Spleen (tissue), 13 donors: ENCODE data around the gene ARHGAP19. TPM values are rescaled to one million over a fixed set of nuclear protein-coding genes. Genes with fewer than 3 reads are reported as not detected.
A peak's percentile ranks its signal among the peaks of the same experiment; 100 is the strongest.

Experiments
- DNase-seq: peaks from one replicate; pipeline ENCODE4 v3.0.0-alpha.2; 2020
- H3K27ac ChIP-seq, 8 donors: fragments of 200-600 bp; sonication (generic) in 7 of 8; 1 replicate in 4 of 8; 2 replicates in 4 of 8; pipeline versions ENCODE4 v1.5.0 to v1.8.0; 2016 to 2021; ENCODE audit warnings: inconsistent platforms in 4 of 8, mild to moderate bottlenecking in 4 of 8, moderate library complexity in 1 of 8
- H3K27me3 ChIP-seq, 7 donors: fragments of 200-600 bp; sonication (generic) in 6 of 7; replicated peaks in 1 of 7; 1 replicate in 4 of 7; 2 replicates in 3 of 7; pipeline versions ENCODE4 v1.5.0 to v1.8.0; 2016 to 2021; ENCODE audit warnings: inconsistent platforms in 3 of 7, mild to moderate bottlenecking in 1 of 7
- H3K36me3 ChIP-seq, 6 donors: fragments of 200-600 bp; sonication (generic) in 5 of 6; 1 replicate in 4 of 6; 2 replicates in 2 of 6; pipeline versions ENCODE4 v1.5.0 to v1.8.0; 2016 to 2021; ENCODE audit warnings: inconsistent platforms in 2 of 6
- H3K4me1 ChIP-seq, 6 donors: fragments of 200-600 bp; sonication (generic) in 5 of 6; 1 replicate in 3 of 6; 2 replicates in 3 of 6; pipeline versions ENCODE4 v1.5.0 to v1.8.0; 2016 to 2021; ENCODE audit warnings: inconsistent platforms in 3 of 6
- H3K4me3 ChIP-seq, 8 donors: fragments of 200-600 bp; sonication (generic) in 7 of 8; 1 replicate in 4 of 8; 2 replicates in 4 of 8; pipeline versions ENCODE4 v1.5.0 to v1.8.0; 2016 to 2021; ENCODE audit warnings: inconsistent platforms in 4 of 8, mild to moderate bottlenecking in 4 of 8, moderate library complexity in 2 of 8
- H3K9me3 ChIP-seq, 8 donors: fragments of 200-600 bp; sonication (generic) in 7 of 8; 1 replicate in 4 of 8; 2 replicates in 4 of 8; pipeline versions ENCODE4 v1.5.0 to v1.8.0; 2016 to 2021; ENCODE audit warnings: inconsistent platforms in 4 of 8
- POLR2A ChIP-seq, 3 donors: fragments of 450-650 bp; IDR thresholded peaks; one replicate each; pipeline ENCODE4 v1.5.1; 2017; ENCODE audit warnings: antibody characterized with exemption in 3 of 3, mild to moderate bottlenecking in 1 of 3
- POLR2AphosphoS5 ChIP-seq, 3 donors: sonication (generic); formaldehyde crosslinking; IDR thresholded peaks; one replicate each; pipeline ENCODE4 v1.5.1; 2017; ENCODE audit warnings: antibody characterized with exemption in 3 of 3
- WGBS, 5 donors: extraction: QIAGEN DNeasy Blood & Tissue Kit in 3 of 5; methylation state at CpG; one replicate each; pipeline versions ENCODE4 v1.1.5 to v1.1.7; 2013 to 2018; 5-methylcytosine and 5-hydroxymethylcytosine counted together
- intact Hi-C: fragments of 100-400 bp; cut with DNase I; formaldehyde crosslinking; loops from one replicate; pipeline ENCODE4 v1.15.0; 2023; ENCODE audit warnings: low total_unique reads
- long read RNA-seq, 2 donors: transcript quantifications; one replicate each; lab custom pipeline, GENCODE V29; 2026
- polyA plus RNA-seq, 3 donors: library from polyadenylated mRNA; stranded (reverse); fragments of 200-250 nt; gene quantifications; one replicate each; pipeline ENCODE4 v1.2.1, GENCODE V29; 2013
- total RNA-seq, 7 donors: library from RNA; depleted of rRNA in 3 of 7; stranded (reverse); fragments of >200 nt in 3 of 7; fragmentation: NEBNext Ultra II Directional in 4 of 7; extraction: Animal tissue kit (Norgen Biotek cat#: 25700) in 4 of 7; gene quantifications; one replicate each; pipeline versions ENCODE4 v1.1.0 to v1.2.1, GENCODE V29; 2016 to 2021
- TF ChIP-seq, protein P1 (sequence below), 11 experiments: fragments of 200-600 bp in 7 of 11; fragments of 450-650 bp in 4 of 11; sonication (generic) in 4 of 11; IDR thresholded peaks in 8 of 11; conservative IDR thresholded peaks in 3 of 11; 1 replicate in 7 of 11; 2 replicates in 4 of 11; pipeline versions ENCODE4 v1.4.0 to v1.8.0; 2016 to 2021; ENCODE audit warnings: antibody characterized with exemption in 11 of 11, inconsistent platforms in 4 of 11, mild to moderate bottlenecking in 1 of 11
- donor health status: healthy with polysubstance abuse.
- donor health status: DM: no; HTN: no; CAD: no; lungs with moderate emphysema.
- donor health status: DM: no; HTN: no; CAD: no.
- donor health status: Bipolar disorder and iron deficiency.
- donor health status: healthy.
- donor health status: DM: no; HTN: no; CAD: no.
- donor health status: DM: yes; HTN: yes; CAD: no.

Gene ARHGAP19, protein sequence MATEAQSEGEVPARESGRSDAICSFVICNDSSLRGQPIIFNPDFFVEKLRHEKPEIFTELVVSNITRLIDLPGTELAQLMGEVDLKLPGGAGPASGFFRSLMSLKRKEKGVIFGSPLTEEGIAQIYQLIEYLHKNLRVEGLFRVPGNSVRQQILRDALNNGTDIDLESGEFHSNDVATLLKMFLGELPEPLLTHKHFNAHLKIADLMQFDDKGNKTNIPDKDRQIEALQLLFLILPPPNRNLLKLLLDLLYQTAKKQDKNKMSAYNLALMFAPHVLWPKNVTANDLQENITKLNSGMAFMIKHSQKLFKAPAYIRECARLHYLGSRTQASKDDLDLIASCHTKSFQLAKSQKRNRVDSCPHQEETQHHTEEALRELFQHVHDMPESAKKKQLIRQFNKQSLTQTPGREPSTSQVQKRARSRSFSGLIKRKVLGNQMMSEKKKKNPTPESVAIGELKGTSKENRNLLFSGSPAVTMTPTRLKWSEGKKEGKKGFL
- 10 to 100 TPM; 17.5 to 35.3 (median 27.5) TPM for total RNA-seq
- 1 to 10 TPM; 3.1 to 7.4 (median 5.1) TPM for polyA plus RNA-seq
- long read RNA-seq, donor 1, full-length matches to known transcripts = 5 of 5 reads
- long read RNA-seq, donor 1, partial matches to known transcripts = 0 of 5 reads
- long read RNA-seq, donor 1, other reads (novel, unspliced or antisense) = 0 of 5 reads
- long read RNA-seq, donor 2, full-length matches to known transcripts = 1 of 1 reads
- long read RNA-seq, donor 2, partial matches to known transcripts = 0 of 1 reads
- long read RNA-seq, donor 2, other reads (novel, unspliced or antisense) = 0 of 1 reads

- H3K36me3 ChIP-seq = peaks cover 0 to 12% (median 6%) of the 10 kb centered on the region in 6 donors
- TF ChIP-seq, protein P1, sequence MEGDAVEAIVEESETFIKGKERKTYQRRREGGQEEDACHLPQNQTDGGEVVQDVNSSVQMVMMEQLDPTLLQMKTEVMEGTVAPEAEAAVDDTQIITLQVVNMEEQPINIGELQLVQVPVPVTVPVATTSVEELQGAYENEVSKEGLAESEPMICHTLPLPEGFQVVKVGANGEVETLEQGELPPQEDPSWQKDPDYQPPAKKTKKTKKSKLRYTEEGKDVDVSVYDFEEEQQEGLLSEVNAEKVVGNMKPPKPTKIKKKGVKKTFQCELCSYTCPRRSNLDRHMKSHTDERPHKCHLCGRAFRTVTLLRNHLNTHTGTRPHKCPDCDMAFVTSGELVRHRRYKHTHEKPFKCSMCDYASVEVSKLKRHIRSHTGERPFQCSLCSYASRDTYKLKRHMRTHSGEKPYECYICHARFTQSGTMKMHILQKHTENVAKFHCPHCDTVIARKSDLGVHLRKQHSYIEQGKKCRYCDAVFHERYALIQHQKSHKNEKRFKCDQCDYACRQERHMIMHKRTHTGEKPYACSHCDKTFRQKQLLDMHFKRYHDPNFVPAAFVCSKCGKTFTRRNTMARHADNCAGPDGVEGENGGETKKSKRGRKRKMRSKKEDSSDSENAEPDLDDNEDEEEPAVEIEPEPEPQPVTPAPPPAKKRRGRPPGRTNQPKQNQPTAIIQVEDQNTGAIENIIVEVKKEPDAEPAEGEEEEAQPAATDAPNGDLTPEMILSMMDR (IDR thresholded peaks at IDR 0.05 in 8 of 11, conservative IDR thresholded peaks at IDR 0.05 in 3 of 11) = peak in 3 of 11 experiments; percentile 15 to 38 (median 31)
- TF ChIP-seq POLR2A (IDR thresholded peaks at IDR 0.05) (peak in 1 of 3 donors; percentile 49), POLR2AphosphoS5 (IDR thresholded peaks at IDR 0.05) (peak; percentile 86 to 89 (median 89))
- peak within 1 kb of the TSS; percentile 89 to 99 (median 97) for H3K27ac ChIP-seq
- H3K4me3 ChIP-seq = peak within 1 kb of the TSS; percentile 77 to 98 (median 86)
- peak; percentile 95 for DNase-seq
- H3K4me1 ChIP-seq = peaks cover 8 to 29% (median 19%) of the 10 kb centered on the region in 6 donors
- H3K27me3 ChIP-seq = no peaks in the 10 kb centered on the region
- H3K9me3 ChIP-seq = no peaks in the 10 kb centered on the region
- intact Hi-C loops = no loop called here
- WGBS, 5 donors = 0% methylated on average over 37 to 55 of the region's 55 CpGs
These were observed at the start of gene ARHGAP19 for GRCh38 chr10:97292097-97292861. ARHGAP19 (minus strand) TSS chr10:97292637; CDS start chr10:97292627, 10 bp downstream.

- intact Hi-C loops = no loop called here
- TF ChIP-seq POLR2A (IDR thresholded peaks at IDR 0.05) (no peak), POLR2AphosphoS5 (IDR thresholded peaks at IDR 0.05) (no peak)
- TF ChIP-seq, protein P1 (IDR thresholded peaks at IDR 0.05 in 8 of 11, conservative IDR thresholded peaks at IDR 0.05 in 3 of 11) = no peak
- H3K4me3 ChIP-seq = no peak overlapping the region
- 73 to 93% (median 81%) methylated on average over 2 of the region's 2 CpGs for WGBS, 5 donors
- no peak overlapping the region for H3K27ac ChIP-seq
- H3K4me1 ChIP-seq = peaks cover 0 to 13% (median 1%) of the 10 kb centered on the region in 6 donors
- DNase-seq = no peak
- H3K36me3 ChIP-seq = no peaks in the 10 kb centered on the region
- H3K27me3 ChIP-seq = no peaks in the 10 kb centered on the region
- H3K9me3 ChIP-seq = no peaks in the 10 kb centered on the region
These were observed 49.0 kb upstream of the ARHGAP19 start for GRCh38 chr10:97341416-97341815.

GRCh38 chr10:97338041-97338440 lies 45.6 kb upstream of the ARHGAP19 start:
- DNase-seq = no peak
- Histone ChIP-seq H3K36me3 (no peaks in the 10 kb centered on the region), H3K4me1 (peaks cover 3 to 34% (median 16%) of the 10 kb centered on the region in 6 donors), H3K27me3 (no peaks in the 10 kb centered on the region), H3K4me3 (no peak overlapping the region), H3K27ac (no peak overlapping the region), H3K9me3 (no peaks in the 10 kb centered on the region)
- 69 to 86% (median 72%) methylated on average over 5 of the region's 5 CpGs for WGBS, 5 donors
- TF ChIP-seq, protein P1 (IDR thresholded peaks at IDR 0.05 in 8 of 11, conservative IDR thresholded peaks at IDR 0.05 in 3 of 11) = no peak
- TF ChIP-seq POLR2AphosphoS5 (IDR thresholded peaks at IDR 0.05) (no peak), POLR2A (IDR thresholded peaks at IDR 0.05) (no peak)
- intact Hi-C loops = no loop called here
